NCI-H345 treated with DMSO at 0.1 percent for 48 hours (cell line): ENCODE results near the gene AGR2.

Experiments used
- DNase-seq: peaks from one replicate; lab custom pipeline; 2025; ENCODE audit not compliant: unreplicated experiment; lab: John Stamatoyannopoulos, UW

The AGR2 gene

DNA sequence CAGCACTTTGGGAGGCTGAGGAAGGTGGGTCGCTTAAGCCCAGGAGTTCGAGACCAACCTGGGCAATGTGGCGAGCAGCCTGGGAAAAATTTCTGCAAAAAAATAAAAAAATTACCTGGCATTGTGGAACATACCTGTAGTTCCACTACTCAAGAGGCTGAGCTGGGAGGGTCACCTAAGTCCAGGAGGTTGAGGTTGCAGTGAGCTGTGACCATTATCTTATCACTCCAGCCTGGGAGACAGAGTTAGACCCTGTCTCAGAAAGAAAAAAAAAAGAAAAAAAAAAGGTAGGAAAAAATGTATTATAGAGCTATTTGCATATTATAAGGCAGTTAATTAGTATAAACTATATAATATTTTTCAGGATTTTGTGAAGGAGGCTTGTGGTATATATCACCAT is 62.3 kb downstream of the AGR2 start:
- no peak for DNase-seq
